Heart left ventricle (tissue), 13 donors: ENCODE results near the gene DGKG.

ENCODE experiments used
- CTCF ChIP-seq, 12 donors: fragments of 200-600 bp; sonication (generic) in 4 of 12; IDR thresholded peaks; one replicate each; pipeline versions ENCODE4 v1.5.0 to v1.8.0; 2018 to 2022; ENCODE audit warnings: antibody characterized with exemption in 12 of 12, mild to moderate bottlenecking in 5 of 12
- POLR2A ChIP-seq, 2 donors: fragments of 450-650 bp; IDR thresholded peaks; one replicate each; pipeline ENCODE4 v1.6.1; 2017; ENCODE audit warnings: antibody characterized with exemption in 2 of 2, mild to moderate bottlenecking in 2 of 2, moderate library complexity in 2 of 2
- donor health status: ischemic (EF 13 %, LVEDD 7.1; RV severe dilation, severe dysfunction).
- donor health status: DM: no; HTN: yes; CAD: no.
- donor health status: DM: no; HTN: no; CAD: no.
- donor health status: ischemic (EF 25% LVEDD 6.9; RV normal size, moderate dysfunction).
- donor health status: ischemic (EF 25% LVEDD 5.7; RV mildly dilated, moderate dysfunction).
- donor health status: ischemic (EF 35%, LVEDD 5.7; RV mildly dilated, moderate dysfunction).
- donor health status: nonischemic (EF 11% LVEDD 7.7; RV severe dilation, severe dysfunction).
- donor health status: DM: yes; HTN: yes; CAD: no.
- donor health status: PGD.
- donor health status: ischemic (EF 29% LVEDD 5.4; RV normal size, mild dysfunction).
- donor health status: nonischemic (EF 23%, LVEDD 6.1; RV moderate dilation, normal function).

- TF ChIP-seq CTCF (IDR thresholded peaks at IDR 0.05) (no peak), POLR2A (IDR thresholded peaks at IDR 0.05) (no peak)
These were observed 125.5 kb downstream of the DGKG start for GRCh38 chr3:186236357-186237020.
